NB4 (cell line): Measurements from ENCODE around the gene OAS3.

ENCODE experiments used
- POLR2A ChIP-seq: IDR thresholded peaks from 2 replicates; pipeline ENCODE4 v1.6.1; 2011; ENCODE audit warnings: mild to moderate bottlenecking; ENCODE audit not compliant: insufficient read length; ENCODE audit errors: extremely low read depth
- TF ChIP-seq, protein P1 (sequence below): IDR thresholded peaks from one replicate; pipeline ENCODE4 v1.5.1; 2012; ENCODE audit warnings: low read depth, low read length

DNA sequence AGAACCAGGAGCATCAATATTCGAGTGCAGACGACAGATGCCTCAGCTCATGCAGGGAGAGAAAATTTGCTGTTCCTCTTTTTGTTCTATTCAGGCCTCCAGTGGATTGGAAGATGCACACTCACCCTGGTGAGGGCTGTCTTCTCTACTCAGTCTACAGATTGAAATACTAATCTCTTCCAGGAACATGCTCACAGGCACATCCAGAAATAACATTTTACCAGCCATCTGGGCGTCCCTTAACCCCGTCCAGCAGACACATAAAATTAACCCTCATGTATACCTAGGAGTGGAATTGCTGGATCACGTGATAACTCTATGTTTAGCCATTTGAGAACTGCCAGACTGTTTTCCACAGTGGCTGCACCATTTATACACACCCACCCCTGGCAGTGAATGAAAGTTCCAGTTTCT is 35.6 kb downstream of the OAS3 start:
- TF ChIP-seq, protein P1, sequence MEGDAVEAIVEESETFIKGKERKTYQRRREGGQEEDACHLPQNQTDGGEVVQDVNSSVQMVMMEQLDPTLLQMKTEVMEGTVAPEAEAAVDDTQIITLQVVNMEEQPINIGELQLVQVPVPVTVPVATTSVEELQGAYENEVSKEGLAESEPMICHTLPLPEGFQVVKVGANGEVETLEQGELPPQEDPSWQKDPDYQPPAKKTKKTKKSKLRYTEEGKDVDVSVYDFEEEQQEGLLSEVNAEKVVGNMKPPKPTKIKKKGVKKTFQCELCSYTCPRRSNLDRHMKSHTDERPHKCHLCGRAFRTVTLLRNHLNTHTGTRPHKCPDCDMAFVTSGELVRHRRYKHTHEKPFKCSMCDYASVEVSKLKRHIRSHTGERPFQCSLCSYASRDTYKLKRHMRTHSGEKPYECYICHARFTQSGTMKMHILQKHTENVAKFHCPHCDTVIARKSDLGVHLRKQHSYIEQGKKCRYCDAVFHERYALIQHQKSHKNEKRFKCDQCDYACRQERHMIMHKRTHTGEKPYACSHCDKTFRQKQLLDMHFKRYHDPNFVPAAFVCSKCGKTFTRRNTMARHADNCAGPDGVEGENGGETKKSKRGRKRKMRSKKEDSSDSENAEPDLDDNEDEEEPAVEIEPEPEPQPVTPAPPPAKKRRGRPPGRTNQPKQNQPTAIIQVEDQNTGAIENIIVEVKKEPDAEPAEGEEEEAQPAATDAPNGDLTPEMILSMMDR, result no peak
- TF ChIP-seq POLR2A, result no peak
